ENCODE data around the gene CYB561D1. TPM values are rescaled to one million over a fixed set of nuclear protein-coding genes. Genes with fewer than 3 reads are reported as not detected.

The CYB561D1 gene
- total RNA-seq, 1 donor from 2014 or later = 11.1 TPM

GRCh38 chr1:109485001-109485400, 8.9 kb upstream of the CYB561D1 start:
- H3K4me3 Mint-ChIP-seq (ENCODE audit: low read depth) = peak overlapping the region; percentile 95
- DNase-seq (ENCODE audit: low spot score, unreplicated experiment) = no peak
- H3K9me3 Mint-ChIP-seq (ENCODE audit: low read depth) = no peaks in the 10 kb centered on the region
- peak overlapping the region; percentile 92 for H3K27ac Mint-ChIP-seq
- TF ChIP-seq CTCF (IDR thresholded peaks at IDR 0.05; ENCODE audit: unreplicated experiment) = no peak
- H3K4me1 Mint-ChIP-seq (ENCODE audit: low read depth) = peaks cover 15% of the 10 kb centered on the region
- H3K36me3 Mint-ChIP-seq (ENCODE audit: insufficient read depth) = peaks cover 6% of the 10 kb centered on the region
- H3K27me3 Mint-ChIP-seq = peaks cover 18% of the 10 kb centered on the region

DNA sequence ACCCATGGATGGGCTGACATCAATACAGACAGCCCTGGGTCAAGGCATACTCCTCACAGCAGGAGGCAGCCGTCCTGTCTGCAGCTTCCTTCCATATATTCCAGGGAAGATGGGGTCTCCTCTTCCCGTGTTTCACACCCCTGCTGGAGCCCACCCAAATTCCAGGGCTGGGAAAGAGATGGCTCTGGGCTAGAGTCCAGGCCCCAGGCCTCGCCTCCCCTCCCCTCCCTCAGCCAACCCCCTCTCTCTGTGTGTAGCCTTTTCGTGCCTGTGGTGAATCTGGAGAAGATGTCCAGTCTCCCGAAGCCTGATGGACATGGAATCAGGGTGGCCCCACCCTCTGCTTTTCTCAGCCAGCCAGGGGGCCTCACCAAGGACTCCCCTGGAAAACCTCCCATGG, 6.6 kb upstream of the CYB561D1 start:
- H3K27me3 Mint-ChIP-seq = peaks cover 3% of the 10 kb centered on the region
- H3K4me3 Mint-ChIP-seq (ENCODE audit: low read depth) = no peak overlapping the region
- peaks cover 7% of the 10 kb centered on the region for H3K36me3 Mint-ChIP-seq (ENCODE audit: insufficient read depth)
- H3K9me3 Mint-ChIP-seq (ENCODE audit: low read depth) = no peaks in the 10 kb centered on the region
- no peak overlapping the region for H3K27ac Mint-ChIP-seq
- TF ChIP-seq CTCF (IDR thresholded peaks at IDR 0.05; ENCODE audit: unreplicated experiment) = no peak
- DNase-seq (ENCODE audit: low spot score, unreplicated experiment) = no peak
- H3K4me1 Mint-ChIP-seq (ENCODE audit: low read depth) = peaks cover 15% of the 10 kb centered on the region

GRCh38 chr1:109488201-109488600, 5.7 kb upstream of the CYB561D1 start:
- DNase-seq (ENCODE audit: low spot score, unreplicated experiment) = no peak
- no peak overlapping the region for H3K27ac Mint-ChIP-seq
- no peak overlapping the region for H3K4me3 Mint-ChIP-seq (ENCODE audit: low read depth)
- no peaks in the 10 kb centered on the region for H3K27me3 Mint-ChIP-seq
- peaks cover 7% of the 10 kb centered on the region for H3K36me3 Mint-ChIP-seq (ENCODE audit: insufficient read depth)
- H3K4me1 Mint-ChIP-seq (ENCODE audit: low read depth) = peaks cover 13% of the 10 kb centered on the region
- H3K9me3 Mint-ChIP-seq (ENCODE audit: low read depth) = no peaks in the 10 kb centered on the region
- no peak for TF ChIP-seq CTCF (IDR thresholded peaks at IDR 0.05; ENCODE audit: unreplicated experiment)

DNA sequence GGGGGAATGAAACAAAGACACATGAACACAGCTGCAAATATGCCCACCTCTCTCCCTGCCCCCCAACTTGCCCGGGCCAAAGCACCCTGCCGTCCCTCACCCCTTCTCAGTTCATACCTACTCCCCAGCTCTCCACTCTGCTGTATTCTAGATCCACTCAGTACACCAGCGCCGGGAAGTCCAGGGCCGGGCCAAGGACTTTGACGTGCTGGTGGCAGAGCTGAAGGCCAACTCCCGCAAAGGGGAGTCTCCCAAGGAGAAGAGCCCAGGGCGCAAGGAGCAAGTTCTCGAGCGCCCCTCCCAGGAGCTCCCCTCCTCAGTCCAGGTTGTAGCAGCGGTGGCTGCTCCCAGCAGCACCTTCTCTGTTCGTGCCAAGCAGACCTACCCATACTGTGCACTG, 5.2 kb upstream of the CYB561D1 start:
- H3K9me3 Mint-ChIP-seq (ENCODE audit: low read depth) = no peaks in the 10 kb centered on the region
- H3K4me3 Mint-ChIP-seq (ENCODE audit: low read depth) = no peak overlapping the region
- H3K36me3 Mint-ChIP-seq (ENCODE audit: insufficient read depth) = peaks cover 7% of the 10 kb centered on the region
- DNase-seq (ENCODE audit: low spot score, unreplicated experiment) = no peak
- H3K4me1 Mint-ChIP-seq (ENCODE audit: low read depth) = peaks cover 11% of the 10 kb centered on the region
- no peak overlapping the region for H3K27ac Mint-ChIP-seq
- no peaks in the 10 kb centered on the region for H3K27me3 Mint-ChIP-seq
- TF ChIP-seq CTCF (IDR thresholded peaks at IDR 0.05; ENCODE audit: unreplicated experiment) = no peak

DNA sequence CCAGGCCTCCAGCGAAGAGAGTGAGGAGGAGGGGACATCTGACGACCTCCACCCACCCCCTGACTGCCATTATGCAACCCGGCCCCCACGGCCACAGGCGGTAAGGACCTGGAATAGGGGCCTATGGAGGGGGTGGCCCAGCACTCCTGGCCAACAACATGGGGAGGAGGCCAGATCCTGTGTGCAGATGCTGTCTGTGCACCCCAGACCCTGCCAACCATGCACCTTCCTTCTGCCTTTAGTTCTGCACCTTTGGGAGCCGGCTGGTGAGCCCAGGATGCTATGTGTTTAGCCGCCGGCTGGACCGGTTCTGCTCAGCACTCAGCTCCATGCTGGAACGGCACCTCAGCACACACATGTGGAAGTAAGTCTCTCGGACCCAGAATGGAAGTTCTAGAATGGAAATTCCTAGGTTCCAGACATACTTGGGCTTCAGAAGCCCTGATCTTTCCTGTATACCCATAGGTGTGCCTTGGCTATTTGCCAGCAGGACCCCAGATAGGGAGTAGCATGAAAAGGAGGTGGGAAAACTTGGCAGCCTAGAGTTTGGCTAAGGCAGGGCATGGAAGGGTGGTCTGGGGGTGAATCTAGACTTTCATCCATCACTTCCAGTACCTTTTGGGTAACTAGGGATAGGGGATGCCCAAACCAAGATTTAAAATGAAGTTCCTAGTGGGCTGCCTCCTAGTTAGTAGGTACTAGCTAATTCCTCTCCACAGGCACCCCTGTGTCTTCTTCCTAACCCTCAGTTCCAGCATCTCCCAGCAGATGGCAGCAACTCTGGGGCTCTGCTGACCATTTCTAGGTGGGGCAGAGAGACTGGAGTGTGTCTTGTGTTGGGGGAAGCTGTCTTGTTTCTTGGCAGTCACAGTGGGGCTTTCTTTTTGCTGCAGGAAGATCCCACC, 3.6 kb upstream of the CYB561D1 start:
- peak; percentile 51 for DNase-seq (ENCODE audit: low spot score, unreplicated experiment)
- Mint-ChIP-seq H3K4me3 (ENCODE audit: low read depth) (no peak overlapping the region), H3K27me3 (no peaks in the 10 kb centered on the region), H3K9me3 (ENCODE audit: low read depth) (no peaks in the 10 kb centered on the region), H3K4me1 (ENCODE audit: low read depth) (peaks cover 1% of the 10 kb centered on the region), H3K27ac (no peak overlapping the region), H3K36me3 (ENCODE audit: insufficient read depth) (peaks cover 7% of the 10 kb centered on the region)
- peak; percentile 72 for TF ChIP-seq CTCF (IDR thresholded peaks at IDR 0.05; ENCODE audit: unreplicated experiment)

Measured in progenitor cell of endocrine pancreas (in vitro differentiated cells).